Left ventricle myocardium inferior (tissue), 1 donor: Measurements from ENCODE around the gene ADA. TPM values are rescaled to one million over a fixed set of nuclear protein-coding genes. Genes with fewer than 3 reads are reported as not detected.

Experiments used
- DNase-seq: peaks from one replicate; pipeline ENCODE4 v3.0.0-alpha.2; 2020
- H3K27ac ChIP-seq: fragments of 200-600 bp; replicated peaks from 2 replicates; pipeline ENCODE4 v1.8.0; 2021
- H3K27me3 ChIP-seq: fragments of 200-600 bp; 2 replicates; pipeline ENCODE4 v1.8.0; 2021; ENCODE audit warnings: low read depth
- H3K36me3 ChIP-seq: fragments of 200-600 bp; 2 replicates; pipeline ENCODE4 v1.8.0; 2021
- H3K4me1 ChIP-seq: fragments of 200-600 bp; 2 replicates; pipeline ENCODE4 v1.8.0; 2021
- H3K4me3 ChIP-seq: fragments of 200-600 bp; 2 replicates; pipeline ENCODE4 v1.8.0; 2021; ENCODE audit warnings: mild to moderate bottlenecking, moderate library complexity
- H3K9me3 ChIP-seq: fragments of 200-600 bp; replicated peaks from 2 replicates; pipeline ENCODE4 v1.8.0; 2021
- intact Hi-C: fragments of 100-400 bp; cut with micrococcal nuclease; formaldehyde crosslinking; loops from one replicate; pipeline ENCODE4 v1.11.0; 2022
- total RNA-seq: library from RNA; stranded (reverse); fragmentation: NEBNext Ultra II Directional; extraction: Animal tissue kit (Norgen Biotek cat#: 25700); gene quantifications from one replicate; pipeline ENCODE4 v1.2.1, GENCODE V29; 2021
- TF ChIP-seq, protein P1 (sequence below): fragments of 200-600 bp; IDR thresholded peaks from 2 replicates; pipeline ENCODE4 v1.8.0; 2021; ENCODE audit warnings: antibody characterized with exemption, mild to moderate bottlenecking, borderline replicate concordance
- donor health status: DM: no; HTN: yes; CAD: no; lungs with severe emphysema.

ADA gene
- total RNA-seq, 1 donor from 2014 or later: 6.7 TPM

DNA sequence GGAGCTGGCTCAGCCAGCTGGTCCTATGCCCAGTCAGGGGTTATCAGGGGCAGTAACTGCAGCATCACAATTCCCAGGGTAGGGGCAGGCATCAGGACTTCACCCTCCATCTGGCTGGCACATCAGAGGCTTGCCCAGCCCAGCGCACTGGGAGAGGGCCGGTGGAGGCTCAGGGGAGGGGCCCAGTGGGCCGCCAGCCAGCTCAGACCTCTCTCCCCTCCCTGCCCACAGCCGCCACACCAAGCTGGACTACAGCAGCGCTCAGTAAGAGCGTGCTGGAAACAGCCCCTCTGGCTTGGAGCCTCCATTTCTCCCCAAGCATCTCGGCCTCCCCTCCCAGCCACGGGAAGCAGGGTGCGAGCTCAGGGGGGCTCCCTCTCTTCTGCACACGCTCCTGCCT lies 22.0 kb downstream of the ADA start:
- Histone ChIP-seq H3K27me3 (no peaks in the 10 kb centered on the region), H3K27ac (no peak overlapping the region), H3K36me3 (peaks cover 50% of the 10 kb centered on the region), H3K4me1 (peaks cover 44% of the 10 kb centered on the region), H3K9me3 (no peaks in the 10 kb centered on the region), H3K4me3 (no peak overlapping the region)
- intact Hi-C loops: no loop called here
- no peak for DNase-seq
- TF ChIP-seq, protein P1, sequence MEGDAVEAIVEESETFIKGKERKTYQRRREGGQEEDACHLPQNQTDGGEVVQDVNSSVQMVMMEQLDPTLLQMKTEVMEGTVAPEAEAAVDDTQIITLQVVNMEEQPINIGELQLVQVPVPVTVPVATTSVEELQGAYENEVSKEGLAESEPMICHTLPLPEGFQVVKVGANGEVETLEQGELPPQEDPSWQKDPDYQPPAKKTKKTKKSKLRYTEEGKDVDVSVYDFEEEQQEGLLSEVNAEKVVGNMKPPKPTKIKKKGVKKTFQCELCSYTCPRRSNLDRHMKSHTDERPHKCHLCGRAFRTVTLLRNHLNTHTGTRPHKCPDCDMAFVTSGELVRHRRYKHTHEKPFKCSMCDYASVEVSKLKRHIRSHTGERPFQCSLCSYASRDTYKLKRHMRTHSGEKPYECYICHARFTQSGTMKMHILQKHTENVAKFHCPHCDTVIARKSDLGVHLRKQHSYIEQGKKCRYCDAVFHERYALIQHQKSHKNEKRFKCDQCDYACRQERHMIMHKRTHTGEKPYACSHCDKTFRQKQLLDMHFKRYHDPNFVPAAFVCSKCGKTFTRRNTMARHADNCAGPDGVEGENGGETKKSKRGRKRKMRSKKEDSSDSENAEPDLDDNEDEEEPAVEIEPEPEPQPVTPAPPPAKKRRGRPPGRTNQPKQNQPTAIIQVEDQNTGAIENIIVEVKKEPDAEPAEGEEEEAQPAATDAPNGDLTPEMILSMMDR: no peak

- intact Hi-C loops: no loop called here
- H3K9me3 ChIP-seq: no peaks in the 10 kb centered on the region
- H3K4me3 ChIP-seq: no peak overlapping the region
- H3K4me1 ChIP-seq: peaks cover 38% of the 10 kb centered on the region
- peaks cover 50% of the 10 kb centered on the region for H3K36me3 ChIP-seq
- H3K27me3 ChIP-seq: no peaks in the 10 kb centered on the region
- no peak for DNase-seq
- TF ChIP-seq, protein P1: no peak
- no peak overlapping the region for H3K27ac ChIP-seq
Observed at GRCh38 chr20:44629017-44629385, 22.5 kb downstream of the ADA start.

DNA sequence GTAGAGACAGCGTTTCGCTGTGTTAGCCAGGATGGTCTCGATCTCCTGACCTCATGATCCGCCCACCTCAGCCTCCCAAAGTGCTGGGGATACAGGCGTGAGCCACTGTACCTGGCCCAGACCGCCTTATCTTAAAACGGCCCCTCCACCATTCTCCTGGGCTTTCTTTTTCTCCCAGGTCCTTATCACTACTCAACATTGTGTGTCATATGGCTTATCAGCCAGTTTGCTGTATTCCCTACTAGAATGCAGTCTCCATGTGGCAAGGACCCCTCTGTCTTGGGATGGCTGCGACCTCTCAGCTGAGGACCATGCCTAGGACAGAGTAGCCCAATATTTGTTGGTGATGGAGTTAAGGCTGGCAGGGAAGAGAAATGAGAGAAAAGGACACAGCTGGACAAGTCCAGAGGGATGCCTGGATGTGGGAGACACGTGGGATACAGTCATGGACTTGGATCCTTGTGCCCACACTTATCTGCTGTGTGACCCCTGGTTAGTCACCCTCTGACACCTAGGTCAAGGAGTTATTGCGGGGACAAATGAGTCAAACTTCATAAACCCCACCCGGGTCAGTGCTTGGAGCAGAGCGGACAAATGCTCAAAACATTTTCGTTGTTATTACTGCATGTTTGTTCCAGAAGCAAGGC lies 24.0 kb downstream of the ADA start:
- H3K27me3 ChIP-seq: no peaks in the 10 kb centered on the region
- no peaks in the 10 kb centered on the region for H3K9me3 ChIP-seq
- no peak overlapping the region for H3K27ac ChIP-seq
- H3K4me1 ChIP-seq: peaks cover 32% of the 10 kb centered on the region
- intact Hi-C loops: no loop called here
- H3K36me3 ChIP-seq: peaks cover 59% of the 10 kb centered on the region
- DNase-seq: no peak
- no peak overlapping the region for H3K4me3 ChIP-seq
- TF ChIP-seq, protein P1: no peak

GRCh38 chr20:44626278-44626677 lies 25.2 kb downstream of the ADA start:
- no peaks in the 10 kb centered on the region for H3K9me3 ChIP-seq
- intact Hi-C loops: no loop called here
- peaks cover 32% of the 10 kb centered on the region for H3K4me1 ChIP-seq
- peaks cover 67% of the 10 kb centered on the region for H3K36me3 ChIP-seq
- no peak overlapping the region for H3K4me3 ChIP-seq
- DNase-seq: no peak
- TF ChIP-seq, protein P1: no peak
- H3K27ac ChIP-seq: no peak overlapping the region
- no peaks in the 10 kb centered on the region for H3K27me3 ChIP-seq

DNA sequence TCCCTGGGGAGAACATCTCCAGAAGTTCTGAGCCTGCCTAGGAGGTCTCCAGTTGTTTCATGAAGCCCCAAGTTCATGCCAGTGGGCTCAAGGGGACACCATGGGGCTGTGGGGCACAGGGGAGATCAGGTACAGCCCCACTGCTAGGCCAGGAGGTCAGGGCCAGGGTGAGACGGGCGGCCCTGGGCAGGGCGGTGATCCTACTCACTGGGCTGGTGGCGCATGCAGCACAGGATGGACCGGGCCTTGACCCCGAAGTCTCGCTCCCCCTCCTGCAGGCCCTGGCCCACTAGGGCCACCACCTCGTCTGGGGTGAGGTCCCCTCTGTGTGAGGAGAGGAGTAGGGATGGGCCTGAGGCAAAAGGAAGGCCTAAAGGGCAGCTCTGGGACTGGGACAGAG lies 26.1 kb downstream of the ADA start:
- no peaks in the 10 kb centered on the region for H3K27me3 ChIP-seq
- TF ChIP-seq, protein P1: no peak
- no peaks in the 10 kb centered on the region for H3K9me3 ChIP-seq
- peaks cover 66% of the 10 kb centered on the region for H3K36me3 ChIP-seq
- H3K27ac ChIP-seq: no peak overlapping the region
- no peak for DNase-seq
- H3K4me1 ChIP-seq: peaks cover 33% of the 10 kb centered on the region
- H3K4me3 ChIP-seq: no peak overlapping the region
- intact Hi-C loops: no loop called here
